Erythroblast (primary cell): ENCODE data around the gene TRAF2.

Experiments
- GATA1 ChIP-seq: IDR thresholded peaks from 2 replicates; pipeline ENCODE4 v1.6.1; 2011; ENCODE audit warnings: low read depth, mild to moderate bottlenecking, control low read depth, low read length, moderate library complexity
- POLR2A ChIP-seq: IDR thresholded peaks from 2 replicates; pipeline ENCODE4 v1.6.1; 2011; ENCODE audit warnings: mild to moderate bottlenecking, low read length

- no peak for TF ChIP-seq POLR2A
- no peak for TF ChIP-seq GATA1
These were observed 25.8 kb upstream of the TRAF2 start for GRCh38 chr9:136860529-136860928.
